ENCODE results near the gene FERMT3. TPM values are rescaled to one million over a fixed set of nuclear protein-coding genes. Genes with fewer than 3 reads are reported as not detected.

FERMT3 gene
- total RNA-seq, 1 donor from 2014 or later, result 0.53 TPM

DNA sequence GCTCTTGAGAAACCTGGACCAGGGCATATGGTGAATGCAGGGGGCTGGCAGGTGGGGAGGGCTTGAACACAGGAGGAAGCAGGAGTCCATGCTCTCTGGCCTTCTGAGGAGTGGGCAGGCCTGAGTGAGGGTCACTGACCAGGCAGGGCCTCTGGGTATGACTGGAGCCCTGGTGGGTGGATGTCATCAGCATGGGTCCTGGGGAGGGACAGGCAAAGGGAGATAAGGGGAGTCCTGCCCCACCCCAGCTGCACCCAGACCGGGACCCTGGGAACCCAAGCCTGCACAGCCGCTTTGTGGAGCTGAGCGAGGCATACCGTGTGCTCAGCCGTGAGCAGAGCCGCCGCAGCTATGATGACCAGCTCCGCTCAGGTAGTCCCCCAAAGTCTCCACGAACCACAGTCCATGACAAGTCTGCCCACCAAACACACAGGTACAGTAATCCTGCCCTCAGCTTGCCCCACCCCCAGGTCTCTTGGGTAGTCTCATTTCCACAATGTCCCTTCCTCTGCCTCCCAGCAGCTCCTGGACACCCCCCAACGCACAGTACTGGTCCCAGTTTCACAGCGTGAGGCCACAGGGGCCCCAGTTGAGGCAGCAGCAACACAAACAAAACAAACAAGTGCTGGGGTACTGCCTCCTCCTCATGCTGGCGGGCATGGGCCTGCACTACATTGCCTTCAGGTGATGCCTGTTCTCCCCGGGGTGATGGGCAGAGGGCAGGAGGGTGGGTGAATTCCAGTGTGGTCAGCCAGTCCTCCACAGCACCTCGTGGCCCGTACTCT, 25.9 kb downstream of the FERMT3 start:
- Histone ChIP-seq H3K4me3 (ENCODE audit: low read depth, low read length) (no peak overlapping the region), H3K36me3 (ENCODE audit: control insufficient read depth, insufficient read depth, low read length) (no peaks in the 10 kb centered on the region), H3K27me3 (ENCODE audit: control insufficient read depth, insufficient read depth, low read length) (no peaks in the 10 kb centered on the region)
- TF ChIP-seq, protein P1, sequence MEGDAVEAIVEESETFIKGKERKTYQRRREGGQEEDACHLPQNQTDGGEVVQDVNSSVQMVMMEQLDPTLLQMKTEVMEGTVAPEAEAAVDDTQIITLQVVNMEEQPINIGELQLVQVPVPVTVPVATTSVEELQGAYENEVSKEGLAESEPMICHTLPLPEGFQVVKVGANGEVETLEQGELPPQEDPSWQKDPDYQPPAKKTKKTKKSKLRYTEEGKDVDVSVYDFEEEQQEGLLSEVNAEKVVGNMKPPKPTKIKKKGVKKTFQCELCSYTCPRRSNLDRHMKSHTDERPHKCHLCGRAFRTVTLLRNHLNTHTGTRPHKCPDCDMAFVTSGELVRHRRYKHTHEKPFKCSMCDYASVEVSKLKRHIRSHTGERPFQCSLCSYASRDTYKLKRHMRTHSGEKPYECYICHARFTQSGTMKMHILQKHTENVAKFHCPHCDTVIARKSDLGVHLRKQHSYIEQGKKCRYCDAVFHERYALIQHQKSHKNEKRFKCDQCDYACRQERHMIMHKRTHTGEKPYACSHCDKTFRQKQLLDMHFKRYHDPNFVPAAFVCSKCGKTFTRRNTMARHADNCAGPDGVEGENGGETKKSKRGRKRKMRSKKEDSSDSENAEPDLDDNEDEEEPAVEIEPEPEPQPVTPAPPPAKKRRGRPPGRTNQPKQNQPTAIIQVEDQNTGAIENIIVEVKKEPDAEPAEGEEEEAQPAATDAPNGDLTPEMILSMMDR (IDR thresholded peaks at IDR 0.05; ENCODE audit: insufficient read depth, low read length, severe bottlenecking), result no peak
- FAIRE-seq (no peak), DNase-seq (ENCODE audit: low read depth) (no peak)

DNA sequence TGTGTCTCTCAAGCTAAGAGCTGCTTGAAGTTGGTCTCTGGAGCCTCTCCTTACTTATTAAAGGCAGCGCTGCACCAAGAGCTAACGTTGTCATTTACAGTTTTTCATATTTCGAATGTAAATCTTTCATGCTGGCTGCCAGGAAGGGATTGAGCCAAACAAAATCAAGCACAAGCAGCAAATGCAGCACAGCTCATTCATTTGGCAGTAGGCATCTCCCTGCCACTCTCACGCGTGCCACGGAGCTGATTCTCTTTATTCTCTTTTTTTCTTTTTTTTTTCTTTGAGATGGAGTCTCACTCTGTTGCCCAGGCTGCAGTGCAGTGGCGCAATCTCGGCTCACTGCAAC, 26.4 kb downstream of the FERMT3 start:
- no peak for FAIRE-seq
- TF ChIP-seq, protein P1 (IDR thresholded peaks at IDR 0.05; ENCODE audit: insufficient read depth, low read length, severe bottlenecking), result no peak
- no peak overlapping the region for H3K4me3 ChIP-seq (ENCODE audit: low read depth, low read length)

DNA sequence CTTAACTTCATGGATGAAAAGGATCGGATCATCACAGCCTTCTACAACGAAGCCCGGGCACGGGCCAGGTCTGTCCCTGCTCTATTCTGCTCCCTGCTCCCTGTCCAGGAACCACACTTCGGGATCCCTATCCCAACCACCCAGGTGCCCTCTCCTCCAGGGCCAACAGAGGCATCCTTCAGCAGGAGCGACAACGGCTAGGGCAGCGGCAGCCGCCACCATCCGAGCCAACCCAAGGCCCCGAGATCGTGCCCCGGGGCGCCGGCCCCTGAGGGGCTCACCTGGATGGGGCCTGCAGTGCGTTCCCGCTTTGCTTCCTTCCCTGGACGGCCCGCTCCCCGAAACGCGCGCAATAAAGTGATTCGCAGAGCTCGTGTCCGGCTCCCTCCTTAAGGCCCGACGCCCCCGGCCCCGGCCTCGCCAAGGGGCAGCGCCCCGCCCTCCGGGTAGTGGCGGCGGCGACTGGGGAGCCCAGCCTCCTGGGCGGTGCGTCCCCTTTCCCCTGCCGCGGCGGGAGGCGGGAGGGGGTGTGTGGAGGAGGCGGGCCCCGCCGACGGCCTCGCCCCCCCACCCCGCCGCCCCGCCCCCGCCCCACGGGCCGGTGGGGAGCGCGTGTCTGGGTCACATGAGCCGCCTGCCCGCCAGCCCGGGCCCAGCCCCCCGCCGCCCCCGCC, 27.5 kb downstream of the FERMT3 start, which contains the start of gene VEGFB:
Gene VEGFB (plus strand): TSS at position 672 of the 674 bp plus-strand sequence. CDS start 250 bp downstream, outside the sequence.
- Histone ChIP-seq H3K36me3 (ENCODE audit: control insufficient read depth, insufficient read depth, low read length) (peaks cover 1% of the 10 kb centered on the region), H3K27me3 (ENCODE audit: control insufficient read depth, insufficient read depth, low read length) (no peaks in the 10 kb centered on the region), H3K4me3 (ENCODE audit: low read depth, low read length) (peak within 1 kb of the TSS; percentile 45)
- DNase-seq (ENCODE audit: low read depth) (no peak), FAIRE-seq (no peak)
- TF ChIP-seq, protein P1 (IDR thresholded peaks at IDR 0.05; ENCODE audit: insufficient read depth, low read length, severe bottlenecking), result no peak

More for the DNA sequence above, 26.4 kb downstream of the FERMT3 start:
- H3K36me3 ChIP-seq (ENCODE audit: control insufficient read depth, insufficient read depth, low read length), result no peaks in the 10 kb centered on the region
- DNase-seq (ENCODE audit: low read depth), result no peak
- no peaks in the 10 kb centered on the region for H3K27me3 ChIP-seq (ENCODE audit: control insufficient read depth, insufficient read depth, low read length)

DNA sequence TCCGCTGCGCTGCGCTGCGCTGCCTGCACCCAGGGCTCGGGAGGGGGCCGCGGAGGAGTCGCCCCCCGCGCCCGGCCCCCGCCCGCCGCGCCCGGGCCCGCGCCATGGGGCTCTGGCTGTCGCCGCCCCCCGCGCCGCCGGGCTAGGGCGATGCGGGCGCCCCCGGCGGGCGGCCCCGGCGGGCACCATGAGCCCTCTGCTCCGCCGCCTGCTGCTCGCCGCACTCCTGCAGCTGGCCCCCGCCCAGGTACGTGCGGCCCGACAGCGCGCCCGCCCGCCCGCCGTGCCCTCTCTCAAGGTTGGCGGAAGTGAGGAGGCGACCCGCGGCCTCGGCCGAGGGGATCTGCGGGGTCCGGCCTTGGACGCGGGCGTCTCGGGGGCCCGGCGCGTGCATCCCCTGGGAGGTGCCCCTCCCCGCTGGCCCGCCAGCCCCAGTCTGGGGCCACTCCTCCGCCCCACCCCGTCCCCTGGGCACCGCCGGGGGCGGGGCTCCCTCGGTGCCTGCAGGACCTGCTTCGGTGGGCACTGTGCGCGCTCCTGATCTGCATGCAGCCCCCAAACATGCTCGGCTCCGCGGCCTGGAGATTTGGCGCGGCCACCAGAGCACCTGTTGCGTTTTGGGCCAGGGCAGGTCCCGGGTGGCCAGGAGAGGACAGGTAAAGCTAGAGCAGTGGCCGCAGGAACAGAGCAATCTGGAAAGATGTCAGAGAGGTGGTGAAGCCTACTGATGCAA, 28.3 kb downstream of the FERMT3 start:
- TF ChIP-seq, protein P1 (IDR thresholded peaks at IDR 0.05; ENCODE audit: insufficient read depth, low read length, severe bottlenecking), result no peak
- DNase-seq (ENCODE audit: low read depth), result no peak
- peaks cover 1% of the 10 kb centered on the region for H3K36me3 ChIP-seq (ENCODE audit: control insufficient read depth, insufficient read depth, low read length)
- H3K27me3 ChIP-seq (ENCODE audit: control insufficient read depth, insufficient read depth, low read length), result no peaks in the 10 kb centered on the region
- no peak for FAIRE-seq
- peak overlapping the region; percentile 45 for H3K4me3 ChIP-seq (ENCODE audit: low read depth, low read length)

DNA sequence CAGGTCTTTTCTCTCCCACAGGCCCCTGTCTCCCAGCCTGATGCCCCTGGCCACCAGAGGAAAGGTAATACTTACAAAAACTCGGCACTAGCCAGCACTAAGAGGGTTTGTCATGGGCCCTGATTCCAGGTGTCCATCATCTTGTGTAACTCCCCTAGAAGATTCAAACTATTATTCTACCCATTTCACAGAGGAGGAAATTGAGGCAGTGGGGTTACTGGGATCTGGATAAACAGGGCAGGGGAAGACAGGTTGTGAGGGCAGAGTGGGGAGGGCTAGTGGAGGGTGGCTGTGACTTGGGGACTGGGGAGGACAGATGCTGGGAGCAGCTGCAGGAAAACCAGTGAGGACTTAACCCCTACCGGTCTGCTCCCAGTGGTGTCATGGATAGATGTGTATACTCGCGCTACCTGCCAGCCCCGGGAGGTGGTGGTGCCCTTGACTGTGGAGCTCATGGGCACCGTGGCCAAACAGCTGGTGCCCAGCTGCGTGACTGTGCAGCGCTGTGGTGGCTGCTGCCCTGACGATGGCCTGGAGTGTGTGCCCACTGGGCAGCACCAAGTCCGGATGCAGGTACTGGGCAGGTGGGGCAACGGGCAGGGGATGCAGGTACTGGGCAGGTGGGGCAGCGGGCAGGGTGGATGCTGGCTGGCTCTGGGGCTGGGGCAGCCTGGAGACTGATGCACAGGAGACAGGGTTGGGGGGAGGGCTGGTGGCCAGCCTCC, 29.1 kb downstream of the FERMT3 start:
- no peak for DNase-seq (ENCODE audit: low read depth)
- TF ChIP-seq, protein P1 (IDR thresholded peaks at IDR 0.05; ENCODE audit: insufficient read depth, low read length, severe bottlenecking), result no peak
- Histone ChIP-seq H3K27me3 (ENCODE audit: control insufficient read depth, insufficient read depth, low read length) (no peaks in the 10 kb centered on the region), H3K4me3 (ENCODE audit: low read depth, low read length) (peak overlapping the region; percentile 45), H3K36me3 (ENCODE audit: control insufficient read depth, insufficient read depth, low read length) (peaks cover 1% of the 10 kb centered on the region)
- no peak for FAIRE-seq
